C4-2B (cell line): Measurements from ENCODE around the gene HDC.

Experiments used
- ZFX ChIP-seq: fragments of 450-650 bp; IDR thresholded peaks from 2 replicates; pipeline ENCODE4 v1.6.1; 2017
- TF ChIP-seq, protein P1 (sequence below): fragments of 450-650 bp; conservative IDR thresholded peaks from 2 replicates; pipeline ENCODE4 v1.5.1; 2017; ENCODE audit warnings: mild to moderate bottlenecking

DNA sequence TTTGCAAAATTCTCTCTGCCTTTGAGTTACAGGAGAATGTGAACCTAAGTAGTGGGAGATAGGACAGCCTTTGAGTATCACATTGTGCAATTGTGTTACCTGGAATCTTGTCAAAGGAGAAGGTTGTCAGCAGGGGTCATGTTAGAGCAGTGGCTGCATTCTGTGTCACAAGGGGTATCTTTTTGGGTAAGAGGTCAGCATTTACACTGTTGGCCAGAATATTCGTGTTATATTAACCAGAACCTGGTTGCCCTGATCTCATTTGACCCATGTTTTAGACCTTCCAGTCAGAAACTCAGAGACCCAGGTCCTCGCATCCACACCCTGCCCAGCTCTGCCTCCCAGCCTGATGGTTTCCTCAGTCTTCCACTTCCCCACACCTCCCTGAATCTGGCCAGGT is 27.3 kb downstream of the HDC start:
- TF ChIP-seq, protein P1, sequence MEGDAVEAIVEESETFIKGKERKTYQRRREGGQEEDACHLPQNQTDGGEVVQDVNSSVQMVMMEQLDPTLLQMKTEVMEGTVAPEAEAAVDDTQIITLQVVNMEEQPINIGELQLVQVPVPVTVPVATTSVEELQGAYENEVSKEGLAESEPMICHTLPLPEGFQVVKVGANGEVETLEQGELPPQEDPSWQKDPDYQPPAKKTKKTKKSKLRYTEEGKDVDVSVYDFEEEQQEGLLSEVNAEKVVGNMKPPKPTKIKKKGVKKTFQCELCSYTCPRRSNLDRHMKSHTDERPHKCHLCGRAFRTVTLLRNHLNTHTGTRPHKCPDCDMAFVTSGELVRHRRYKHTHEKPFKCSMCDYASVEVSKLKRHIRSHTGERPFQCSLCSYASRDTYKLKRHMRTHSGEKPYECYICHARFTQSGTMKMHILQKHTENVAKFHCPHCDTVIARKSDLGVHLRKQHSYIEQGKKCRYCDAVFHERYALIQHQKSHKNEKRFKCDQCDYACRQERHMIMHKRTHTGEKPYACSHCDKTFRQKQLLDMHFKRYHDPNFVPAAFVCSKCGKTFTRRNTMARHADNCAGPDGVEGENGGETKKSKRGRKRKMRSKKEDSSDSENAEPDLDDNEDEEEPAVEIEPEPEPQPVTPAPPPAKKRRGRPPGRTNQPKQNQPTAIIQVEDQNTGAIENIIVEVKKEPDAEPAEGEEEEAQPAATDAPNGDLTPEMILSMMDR = no peak
- no peak for TF ChIP-seq ZFX
